A549 (cell line): Measurements from ENCODE around the gene SLPI. TPM values are rescaled to one million over a fixed set of nuclear protein-coding genes. Genes with fewer than 3 reads are reported as not detected.

Source experiments
- ATAC-seq, 2 experiments: fragments of 200-7000 bp in 1 of 2; fragments of >200 bp in 1 of 2; cut with Nextera tagmentation in 1 of 2; cut with Tn5 transposase in 1 of 2; 3 replicates each; pipeline versions ENCODE4 v1.8.0 to v1.9.1; 2018 to 2020; ENCODE audit warnings: mild to moderate bottlenecking in 1 of 2, moderate library complexity in 1 of 2
- CTCF ChIA-PET: fragments of 300-600 bp; sonication (Branson Sonifier 250); formaldehyde crosslinking; extraction: SDS; loops from one replicate; lab custom pipeline; 2021; ENCODE audit warnings: antibody characterized with exemption, inconsistent platforms; lab: Yijun Ruan, JAX
- POLR2A ChIA-PET: fragments of 350-600 bp; formaldehyde crosslinking; extraction: SDS; loops from one replicate; lab custom pipeline; 2021; ENCODE audit warnings: antibody characterized with exemption, inconsistent platforms; lab: Yijun Ruan, JAX
- DNase-seq, 2 experiments: peaks; one replicate each; pipeline versions ENCODE4 v3.0.0 to v3.0.0-alpha.2; 2011 to 2016; ENCODE audit warnings: low read depth in 1 of 2, low spot score in 1 of 2
- FAIRE-seq: peaks from 2 replicates; lab custom pipeline; 2011; peaks lifted over from hg19 to GRCh38; lab: Jason Lieb, UNC
- H3K27ac ChIP-seq, 2 experiments: fragments of >200 bp; sonication (Bioruptor Twin); formaldehyde crosslinking; 3 replicates each; pipeline ENCODE4 v1.5.1; 2016 to 2017
- H3K4me1 ChIP-seq: fragments of >200 bp; sonication (Bioruptor Twin); formaldehyde crosslinking; 3 replicates; pipeline ENCODE4 v1.6.1; 2016
- H3K4me2 ChIP-seq: fragments of >200 bp; sonication (Bioruptor Twin); formaldehyde crosslinking; 3 replicates; pipeline ENCODE4 v1.6.1; 2016
- H3K4me3 ChIP-seq: fragments of >200 bp; sonication (Bioruptor Twin); formaldehyde crosslinking; 3 replicates; pipeline ENCODE4 v1.5.1; 2016
- H3K9me3 ChIP-seq: fragments of >200 bp; sonication (Bioruptor Twin); formaldehyde crosslinking; 3 replicates; pipeline ENCODE4 v1.6.1; 2016
- BHLHE40 ChIP-seq: IDR thresholded peaks from 2 replicates; pipeline ENCODE4 v1.6.1; 2012; ENCODE audit warnings: low read depth, low read length, inconsistent platforms
- CBX8 ChIP-seq: fragments of 200-600 bp; sonication (generic); IDR thresholded peaks from 2 replicates; pipeline ENCODE4 v1.6.1; 2016
- CHD2 ChIP-seq: fragments of 150-350 bp; IDR thresholded peaks from 2 replicates; pipeline ENCODE4 v1.6.1; 2014; ENCODE audit warnings: low read length; ENCODE audit not compliant: partially characterized antibody
- CHD4 ChIP-seq: fragments of 200-600 bp; sonication (generic); IDR thresholded peaks from 2 replicates; pipeline ENCODE4 v1.6.1; 2016; ENCODE audit warnings: antibody characterized with exemption, mild to moderate bottlenecking, borderline replicate concordance
- CTCF ChIP-seq: fragments of >200 bp; sonication (Bioruptor Twin); formaldehyde crosslinking; IDR thresholded peaks from 3 replicates; pipeline ENCODE4 v1.5.1; 2016
- E2F6 ChIP-seq: IDR thresholded peaks from 2 replicates; pipeline ENCODE4 v1.6.1; 2012; ENCODE audit warnings: low read depth, borderline replicate concordance
- EHMT2 ChIP-seq: fragments of 200-600 bp; sonication (generic); IDR thresholded peaks from 2 replicates; pipeline ENCODE4 v1.6.1; 2016; ENCODE audit warnings: antibody characterized with exemption, low read depth, mild to moderate bottlenecking, moderate library complexity
- ESRRA ChIP-seq: fragments of 150-350 bp; IDR thresholded peaks from 2 replicates; pipeline ENCODE4 v1.6.1; 2014; ENCODE audit warnings: mild to moderate bottlenecking, low read length, borderline replicate concordance
- FOSB ChIP-seq: fragments of 250-450 bp; sonication (Bioruptor Pico); IDR thresholded peaks from 2 replicates; pipeline ENCODE4 v1.5.0; 2020; ENCODE audit warnings: mild to moderate bottlenecking, moderate library complexity
- FOSL2 ChIP-seq, 2 experiments: fragments of 450-650 bp in 1 of 2; fragments of >200 bp in 1 of 2; sonication (Bioruptor Twin) in 1 of 2; formaldehyde crosslinking; IDR thresholded peaks; 2 replicates each; pipeline versions ENCODE4 v1.5.0 to v1.6.1; 2016 to 2020; ENCODE audit warnings: mild to moderate bottlenecking in 1 of 2, moderate library complexity in 1 of 2
- HDAC2 ChIP-seq: fragments of 200-600 bp; sonication (generic); IDR thresholded peaks from 2 replicates; pipeline ENCODE4 v1.6.1; 2016
- HOXB13 ChIP-seq: fragments of 250-450 bp; sonication (Bioruptor Pico); IDR thresholded peaks from 2 replicates; pipeline ENCODE4 v1.5.0; 2020; ENCODE audit warnings: low read depth, mild to moderate bottlenecking, moderate library complexity
- HOXB5 ChIP-seq: fragments of 250-450 bp; sonication (Bioruptor Pico); IDR thresholded peaks from 2 replicates; pipeline ENCODE4 v1.5.0; 2020; ENCODE audit warnings: mild to moderate bottlenecking, moderate library complexity
- JUN ChIP-seq, 2 experiments: fragments of >200 bp; sonication (Bioruptor Twin); formaldehyde crosslinking; IDR thresholded peaks; 2 replicates in 1 of 2; 3 replicates in 1 of 2; pipeline ENCODE4 v1.6.1; 2016 to 2017
- JUNB ChIP-seq: fragments of >200 bp; sonication (Bioruptor Twin); formaldehyde crosslinking; IDR thresholded peaks from 2 replicates; pipeline ENCODE4 v1.6.1; 2016
- KDM1A ChIP-seq: fragments of 200-600 bp; sonication (generic); IDR thresholded peaks from 2 replicates; pipeline ENCODE4 v1.6.1; 2016; ENCODE audit warnings: low read depth, mild to moderate bottlenecking
- KDM5A ChIP-seq: fragments of 200-600 bp; sonication (generic); IDR thresholded peaks from 2 replicates; pipeline ENCODE4 v1.6.1; 2016; ENCODE audit warnings: antibody characterized with exemption, mild to moderate bottlenecking
- MAX ChIP-seq: IDR thresholded peaks from 2 replicates; pipeline ENCODE4 v1.6.1; 2012
- MAZ ChIP-seq: fragments of 150-350 bp; IDR thresholded peaks from 2 replicates; pipeline ENCODE4 v1.6.1; 2014; ENCODE audit warnings: antibody characterized with exemption, low read depth, low read length, borderline replicate concordance
- POLR2A ChIP-seq: IDR thresholded peaks from 2 replicates; pipeline ENCODE4 v1.6.1; 2012; ENCODE audit warnings: mild to moderate bottlenecking, low read length
- POLR2AphosphoS2 ChIP-seq: conservative IDR thresholded peaks from 2 replicates; pipeline ENCODE4 v1.6.1; 2012; ENCODE audit warnings: low read length, improper control_type of control experiment, inconsistent platforms
- RAD21 ChIP-seq, 2 experiments: fragments of >200 bp in 1 of 2; sonication (Bioruptor Twin) in 1 of 2; formaldehyde crosslinking in 1 of 2; IDR thresholded peaks in 1 of 2; conservative IDR thresholded peaks in 1 of 2; 2 replicates in 1 of 2; 3 replicates in 1 of 2; pipeline ENCODE4 v1.6.1; 2012 to 2018; ENCODE audit warnings: inconsistent platforms in 1 of 2
- RARB ChIP-seq: fragments of 250-450 bp; sonication (Bioruptor Pico); IDR thresholded peaks from 2 replicates; pipeline ENCODE4 v1.8.0; 2021; ENCODE audit warnings: mild to moderate bottlenecking, moderate library complexity
- RCOR1 ChIP-seq: fragments of 150-350 bp; IDR thresholded peaks from 2 replicates; pipeline ENCODE4 v1.6.1; 2014; ENCODE audit warnings: antibody characterized with exemption, low read length, low read depth
- RNF2 ChIP-seq: fragments of 200-600 bp; sonication (generic); IDR thresholded peaks from 2 replicates; pipeline ENCODE4 v1.6.1; 2016; ENCODE audit warnings: low read depth, mild to moderate bottlenecking, antibody characterized with exemption, moderate library complexity, borderline replicate concordance
- SMC3 ChIP-seq: fragments of >200 bp; sonication (Bioruptor Twin); formaldehyde crosslinking; IDR thresholded peaks from 3 replicates; pipeline ENCODE4 v1.6.1; 2018; ENCODE audit warnings: inconsistent platforms
- TFCP2L1 ChIP-seq: fragments of 250-450 bp; sonication (Bioruptor Pico); IDR thresholded peaks from 2 replicates; pipeline ENCODE4 v1.5.0; 2021; ENCODE audit warnings: mild to moderate bottlenecking
- TP53 ChIP-seq: fragments of 250-450 bp; sonication (Bioruptor Pico); IDR thresholded peaks from 2 replicates; pipeline ENCODE4 v1.5.0; 2021; ENCODE audit warnings: mild to moderate bottlenecking, moderate library complexity
- USF2 ChIP-seq: fragments of 450-650 bp; IDR thresholded peaks from 2 replicates; pipeline ENCODE4 v1.6.1; 2014; ENCODE audit warnings: antibody characterized with exemption
- ZC3H11A ChIP-seq: fragments of 450-650 bp; IDR thresholded peaks from 2 replicates; pipeline ENCODE4 v1.6.1; 2014; ENCODE audit warnings: antibody characterized with exemption, mild to moderate bottlenecking
- ZFP36 ChIP-seq: fragments of 450-650 bp; IDR thresholded peaks from 2 replicates; pipeline ENCODE4 v1.6.1; 2014; ENCODE audit warnings: borderline replicate concordance; ENCODE audit not compliant: partially characterized antibody
- WGBS: methylation state at CpG from one replicate; pipeline ENCODE4 v1.1.6; 2017; ENCODE audit errors: missing lambda C conversion rate; 5-methylcytosine and 5-hydroxymethylcytosine counted together
- polyA plus RNA-seq, 4 experiments: library from polyadenylated mRNA; depleted of rRNA in 3 of 4; stranded (reverse); fragments of >200 nt; fragmentation: RNase III in 1 of 4; extraction: RNeasy Plus Mini Kit Qiagen cat#74134 plus additional on column Dnase treatment in 1 of 4; gene quantifications; 2 replicates in 3 of 4; 3 replicates in 1 of 4; pipeline ENCODE4 v1.2.3, GENCODE V29; 2011 to 2017

The SLPI gene
- polyA plus RNA-seq, 2 of the 4 experiments (the other 2 are of a cell fraction) = 4.5 to 27.0 TPM

GRCh38 chr20:45294003-45294368, 39.6 kb upstream of the SLPI start:
- no peak overlapping the region; the same call in 2 of the 3 replicates for H3K4me3 ChIP-seq
- FAIRE-seq (no peak), ATAC-seq (no peak), DNase-seq (no peak)
- peaks cover 12% of the 10 kb centered on the region for H3K9me3 ChIP-seq
- no peaks in the 10 kb centered on the region for H3K4me1 ChIP-seq
- no peak overlapping the region; a peak in 1 of 6 replicates for H3K27ac ChIP-seq
- TF ChIP-seq POLR2A (no peak), CHD4 (0 out of 2 replicates have a peak, but pooled peaks have one; percentile 83), KDM1A (peak; percentile 66; the same call in 1 of the 2 replicates)
- POLR2A ChIA-PET = interaction anchor here (1.1 to 1.4 kb wide), 2 partner anchors 9 to 198 kb away, joined by 3 to 4 read pairs; no protein-coding TSS in a partner anchor
- peak overlapping the region; percentile 84; the same call in 1 of the 3 replicates for H3K4me2 ChIP-seq
- WGBS = 34% methylated on average over 5 of the region's 5 CpGs
- CTCF ChIA-PET = interaction anchor here (0.6 to 9.0 kb wide), 69 partner anchors 8 to 1178 kb away, joined by 3 to 106 read pairs (median 4); partner anchors contain the start of genes MATN4, RBPJL, SLPI and STK4

GRCh38 chr20:45293041-45294002, 39.0 kb upstream of the SLPI start:
- DNase-seq (peak; percentile 82 to 95), FAIRE-seq (no peak), ATAC-seq (peak; percentile 78 to 91)
- ChIA-PET POLR2A (interaction anchor here (1.1 to 1.4 kb wide), 2 partner anchors 10 to 198 kb away, joined by 3 to 4 read pairs; no protein-coding TSS in a partner anchor), CTCF (interaction anchor here (0.6 to 9.0 kb wide), 74 partner anchors 9 to 1177 kb away, joined by 3 to 106 read pairs (median 4); partner anchors contain the start of genes MATN4, RBPJL, SLPI and SYS1)
- peak overlapping the region; percentile 77 to 92 for H3K27ac ChIP-seq
- no peaks in the 10 kb centered on the region for H3K4me1 ChIP-seq
- peak overlapping the region; percentile 84 for H3K4me2 ChIP-seq
- peaks cover 12% of the 10 kb centered on the region for H3K9me3 ChIP-seq
- peak overlapping the region; percentile 55 for H3K4me3 ChIP-seq
- WGBS = 19% methylated on average over 36 of the region's 79 CpGs
- TF ChIP-seq KDM1A = no peak
- no peak for TF ChIP-seq RNF2
- no peak for TF ChIP-seq CHD2
- peak in 1 of 2 experiments; percentile 38; a peak in 2 of 5 replicates for TF ChIP-seq RAD21 (conservative IDR thresholded peaks at IDR 0.05 in 1 of 2, IDR thresholded peaks at IDR 0.05 in 1 of 2)
- TF ChIP-seq KDM5A = no peak
- no peak for TF ChIP-seq HOXB5 (CRISPR knock-in tag)
- TF ChIP-seq CHD4 = no peak
- TF ChIP-seq BHLHE40 = no peak
- no peak for TF ChIP-seq FOSL2 (IDR thresholded peaks at IDR 0.05)
- no peak for TF ChIP-seq FOSL2 (CRISPR knock-in tag; IDR thresholded peaks at IDR 0.05)
- TF ChIP-seq JUNB = no peak
- no peak for TF ChIP-seq EHMT2
- peak; percentile 76 for TF ChIP-seq CTCF
- TF ChIP-seq RCOR1 = no peak
- no peak for TF ChIP-seq HOXB13 (CRISPR knock-in tag)
- peak; percentile 90 for TF ChIP-seq E2F6
- TF ChIP-seq USF2 = peak; percentile 25; the same call in 1 of the 2 replicates
- TF ChIP-seq RARB (CRISPR knock-in tag) = no peak
- TF ChIP-seq MAX = peak; percentile 85
- TF ChIP-seq POLR2AphosphoS2 = no peak
- TF ChIP-seq SMC3 = no peak
- TF ChIP-seq TFCP2L1 (CRISPR knock-in tag) = no peak
- no peak for TF ChIP-seq MAZ
- no peak for TF ChIP-seq ZC3H11A
- TF ChIP-seq FOSB (CRISPR knock-in tag) = no peak
- TF ChIP-seq CBX8 = no peak
- TF ChIP-seq TP53 = no peak
- no peak for TF ChIP-seq ESRRA
- peak; percentile 41; the same call in 1 of the 2 replicates for TF ChIP-seq HDAC2
- peak in 1 of 2 experiments; percentile 61; a peak in 2 of 5 replicates for TF ChIP-seq JUN (IDR thresholded peaks at IDR 0.05)
- no peak for TF ChIP-seq ZFP36
